Activated CD8-positive, alpha-beta memory T cell treated with anti-CD3 and anti-CD28 coated beads for 36 hours (primary cell): ENCODE data around the gene SLC37A1. TPM values are rescaled to one million over a fixed set of nuclear protein-coding genes. Genes with fewer than 3 reads are reported as not detected.
"Not testable (repeated sequence)": the region's sequence is repeated elsewhere in the genome, so short reads cannot be mapped to it uniquely, and the experiment has no call there.

Experiments used
- CTCF ChIA-PET: fragments of 350-600 bp; sonication (Branson Sonifier 250); formaldehyde crosslinking; loops from one replicate; lab custom pipeline; 2021; ENCODE audit warnings: antibody characterized with exemption; lab: Charles Lee
- POLR2A ChIA-PET: fragments of 350-600 bp; sonication (Branson Sonifier 250); formaldehyde crosslinking; loops from one replicate; lab custom pipeline; 2021; ENCODE audit warnings: antibody characterized with exemption; lab: Charles Lee
- total RNA-seq, 2 experiments: library from RNA; stranded (reverse); gene quantifications; one replicate each; pipeline ENCODE4 v1.2.3, GENCODE V29; 2021

SLC37A1 gene
- total RNA-seq, 2 experiments from 2014 or later: 13.6 to 14.8 TPM

GRCh38 chr21:42614811-42615351 lies 101.2 kb downstream of the SLC37A1 start:
- ChIA-PET POLR2A (interaction anchor here (0.6 to 1.0 kb wide), 2 partner anchors 37 to 90 kb away, joined by 3 read pairs; no protein-coding TSS in a partner anchor), CTCF (interaction anchor here (0.6 to 1.2 kb wide), 2 partner anchors 59 to 277 kb away, joined by 3 read pairs; no protein-coding TSS in a partner anchor)

- ChIA-PET POLR2A (interaction anchor here (0.6 to 1.0 kb wide), 2 partner anchors 37 to 89 kb away, joined by 3 read pairs; no protein-coding TSS in a partner anchor), CTCF (interaction anchor here (1.2 kb wide), 1 partner anchor 59 kb away, joined by 3 read pairs; no protein-coding TSS in a partner anchor)
Observed at GRCh38 chr21:42615377-42615776, 101.7 kb downstream of the SLC37A1 start.

GRCh38 chr21:42615924-42616323 lies 102.3 kb downstream of the SLC37A1 start:
- ChIA-PET POLR2A (no interaction called here), CTCF (no interaction called here)

- POLR2A ChIA-PET: no interaction called here
Observed at GRCh38 chr21:42616446-42616845, 102.8 kb downstream of the SLC37A1 start.

GRCh38 chr21:42616941-42617340 lies 103.3 kb downstream of the SLC37A1 start:
- POLR2A ChIA-PET: no interaction called here
- CTCF ChIA-PET: no interaction called here

More at GRCh38 chr21:42616446-42616845, 102.8 kb downstream of the SLC37A1 start:
- CTCF ChIA-PET: no interaction called here

- ChIA-PET CTCF (no interaction called here), POLR2A (no interaction called here)
Observed at GRCh38 chr21:42617486-42617885, 103.8 kb downstream of the SLC37A1 start.

- CTCF ChIA-PET: no interaction called here
- POLR2A ChIA-PET: no interaction called here
Observed at GRCh38 chr21:42618707-42619102, 105.1 kb downstream of the SLC37A1 start.

GRCh38 chr21:42619166-42619565 lies 105.5 kb downstream of the SLC37A1 start:
- POLR2A ChIA-PET: no interaction called here
- CTCF ChIA-PET: no interaction called here

- POLR2A ChIA-PET: no interaction called here
Observed at GRCh38 chr21:42619841-42620240, 106.2 kb downstream of the SLC37A1 start.

GRCh38 chr21:42621166-42621818 lies 107.6 kb downstream of the SLC37A1 start:
- CTCF ChIA-PET: no interaction called here
- POLR2A ChIA-PET: no interaction called here

More at GRCh38 chr21:42619841-42620240, 106.2 kb downstream of the SLC37A1 start:
- CTCF ChIA-PET: no interaction called here

GRCh38 chr21:42621819-42622177 lies 108.1 kb downstream of the SLC37A1 start:
- ChIA-PET CTCF (no interaction called here), POLR2A (no interaction called here)

GRCh38 chr21:42622284-42622683 lies 108.6 kb downstream of the SLC37A1 start:
- ChIA-PET POLR2A (no interaction called here), CTCF (no interaction called here)

GRCh38 chr21:42623694-42624093 lies 110.0 kb downstream of the SLC37A1 start:
- CTCF ChIA-PET: interaction anchor here (1.4 kb wide), 1 partner anchor 39 kb away, joined by 3 read pairs; no protein-coding TSS in a partner anchor
- POLR2A ChIA-PET: no interaction called here

- ChIA-PET CTCF (interaction anchor here (1.4 kb wide), 1 partner anchor 40 kb away, joined by 3 read pairs; no protein-coding TSS in a partner anchor), POLR2A (no interaction called here)
Observed at GRCh38 chr21:42624095-42624790, 110.6 kb downstream of the SLC37A1 start.

- CTCF ChIA-PET: no interaction called here
- POLR2A ChIA-PET: no interaction called here
Observed at GRCh38 chr21:42624936-42625335, 111.3 kb downstream of the SLC37A1 start.

GRCh38 chr21:42626171-42626570 lies 112.5 kb downstream of the SLC37A1 start:
- POLR2A ChIA-PET: no interaction called here
- CTCF ChIA-PET: no interaction called here

- CTCF ChIA-PET: interaction anchor here (0.7 kb wide), 1 partner anchor 11 kb away, joined by 4 read pairs; no protein-coding TSS in a partner anchor
Observed at GRCh38 chr21:42627527-42628289, 114.1 kb downstream of the SLC37A1 start.

GRCh38 chr21:42628466-42629061 lies 114.9 kb downstream of the SLC37A1 start:
- POLR2A ChIA-PET, CTCF ChIA-PET: not testable (repeated sequence)

More at GRCh38 chr21:42627527-42628289, 114.1 kb downstream of the SLC37A1 start:
- POLR2A ChIA-PET: no interaction called here
